K562 (cell line): ENCODE data around the gene SLC25A20. TPM values are rescaled to one million over a fixed set of nuclear protein-coding genes. Genes with fewer than 3 reads are reported as not detected.

Experiments
- ATAC-seq: fragments of 200-7000 bp; cut with Tn5 transposase; 3 replicates; pipeline ENCODE4 v1.9.1; 2020; ENCODE audit warnings: moderate library complexity
- BruUV-seq: library from RNA; stranded (reverse); fragments of 400-500 nt; replicated peaks from 2 replicates; lab custom pipeline; 2021; lab: Mats Ljungman, UMichigan
- CTCF ChIA-PET: fragments of 300-600 bp; formaldehyde crosslinking; extraction: SDS; loops from one replicate; lab custom pipeline; 2021; ENCODE audit warnings: low intra/inter-chr PET ratio; lab: Yijun Ruan, JAX
- POLR2A ChIA-PET: fragments of 300-600, 350-650 bp; sonication (Branson Sonifier 250); formaldehyde crosslinking; extraction: SDS; loops from one replicate; lab custom pipeline; 2021; ENCODE audit warnings: antibody characterized with exemption, inconsistent platforms; lab: Yijun Ruan, JAX
- DNase-seq, 4 experiments: peaks; one replicate each; pipeline versions ENCODE4 v3.0.0 to v3.0.0-alpha.2; 2011 to 2018; ENCODE audit warnings: low spot score in 3 of 4, mixed read lengths in 3 of 4; ENCODE audit errors: extremely low read depth in 1 of 4
- FAIRE-seq: peaks from 2 replicates; lab custom pipeline; 2011; peaks lifted over from hg19 to GRCh38; lab: Jason Lieb, UNC
- H2AFZ ChIP-seq: 2 replicates; pipeline ENCODE4 v1.6.0; 2011; ENCODE audit warnings: low read depth, low read length, control low read depth, inconsistent platforms
- H3K27ac ChIP-seq: fragments of 200-600 bp; 3 replicates; pipeline ENCODE4 v1.8.0; 2011; ENCODE audit warnings: low read depth, mild to moderate bottlenecking, control low read depth, inconsistent platforms, low read length, moderate library complexity, mixed read lengths; ENCODE audit errors: extremely low read depth
- H3K27me3 ChIP-seq, 2 experiments: fragments of 300-600 bp in 1 of 2; 2 replicates in 1 of 2; 3 replicates in 1 of 2; pipeline versions ENCODE4 v1.6.0 to v1.8.0; 2011; ENCODE audit warnings: inconsistent platforms in 2 of 2, low read length in 2 of 2, mild to moderate bottlenecking in 1 of 2, mixed read lengths in 1 of 2, moderate library complexity in 1 of 2; ENCODE audit not compliant: control insufficient read depth in 2 of 2, insufficient read depth in 2 of 2
- H3K36me3 ChIP-seq: fragments of 300-600 bp; 3 replicates; pipeline ENCODE4 v1.8.0; 2011; ENCODE audit warnings: mild to moderate bottlenecking, low read length, inconsistent platforms; ENCODE audit not compliant: control insufficient read depth, insufficient read depth
- H3K4me1 ChIP-seq, 2 experiments: fragments of 200-600 bp in 1 of 2; replicated peaks in 1 of 2; 2 replicates in 1 of 2; 3 replicates in 1 of 2; pipeline versions ENCODE4 v1.5.1 to v1.8.0; 2011; ENCODE audit warnings: inconsistent platforms in 2 of 2, low read length in 2 of 2, mild to moderate bottlenecking in 1 of 2, mixed read lengths in 1 of 2, moderate library complexity in 1 of 2; ENCODE audit not compliant: control insufficient read depth in 2 of 2, insufficient read depth in 2 of 2
- H3K4me2 ChIP-seq: 2 replicates; pipeline ENCODE4 v1.6.1; 2011; ENCODE audit warnings: low read length, control low read depth, inconsistent platforms, mixed read lengths; ENCODE audit not compliant: insufficient read depth
- H3K4me3 ChIP-seq: fragments of 200-600 bp; sonication (generic), shearing (Covaris generic); 2 replicates; pipeline ENCODE4 v1.5.1; 2016; ENCODE audit warnings: control low read depth, inconsistent platforms
- H3K79me2 ChIP-seq: fragments of 200-600 bp; 3 replicates; pipeline ENCODE4 v1.8.0; 2011; ENCODE audit warnings: low read length, inconsistent platforms; ENCODE audit not compliant: control insufficient read depth, insufficient read depth
- H3K9ac ChIP-seq, 2 experiments: 2 replicates each; pipeline versions ENCODE4 v1.6.0 to v1.6.1; 2011; ENCODE audit warnings: low read depth in 2 of 2, low read length in 2 of 2, control low read depth in 1 of 2, inconsistent platforms in 1 of 2, mild to moderate bottlenecking in 1 of 2, mixed read lengths in 1 of 2; ENCODE audit not compliant: insufficient read depth in 1 of 2
- H3K9me1 ChIP-seq: one replicate; pipeline ENCODE4 v1.6.0; 2011; ENCODE audit warnings: inconsistent platforms, mild to moderate bottlenecking, low read length, moderate library complexity; ENCODE audit not compliant: control insufficient read depth, insufficient read depth
- H3K9me3 ChIP-seq: replicated peaks from 2 replicates; pipeline ENCODE4 v1.5.1; 2011; ENCODE audit warnings: low read depth, low read length, inconsistent platforms; ENCODE audit not compliant: control insufficient read depth, insufficient read depth
- H4K20me1 ChIP-seq: replicated peaks from 2 replicates; pipeline ENCODE4 v1.6.1; 2011; ENCODE audit warnings: low read length, inconsistent platforms, mixed read lengths; ENCODE audit not compliant: control insufficient read depth, insufficient read depth
- C11orf30 ChIP-seq: fragments of 450-650 bp; IDR thresholded peaks from 2 replicates; pipeline ENCODE4 v1.6.1; 2016; ENCODE audit warnings: low read depth, mild to moderate bottlenecking
- MAFF ChIP-seq: IDR thresholded peaks from 2 replicates; pipeline ENCODE4 v1.6.1; 2012; ENCODE audit warnings: low read length, improper control_type of control experiment
- MAFG ChIP-seq: fragments of 450-650 bp; conservative IDR thresholded peaks from 2 replicates; pipeline ENCODE4 v1.6.1; 2016; ENCODE audit warnings: missing genetic modification characterization, missing compliant biosample characterization
- ZNF316 ChIP-seq: fragments of 450-650 bp; IDR thresholded peaks from 2 replicates; pipeline ENCODE4 v1.6.1; 2016
- ZNF696 ChIP-seq: fragments of 250-450 bp; sonication (Bioruptor Pico); conservative IDR thresholded peaks from 2 replicates; pipeline ENCODE4 v1.4.0; 2020; ENCODE audit warnings: mild to moderate bottlenecking, moderate library complexity
- in situ Hi-C: fragments of 300-500 bp; cut with MboI; formaldehyde crosslinking; loops from 4 replicates; pipeline ENCODE4 v1.15.0; 2018; ENCODE audit warnings: inconsistent platforms, mixed read lengths
- intact Hi-C: fragments of 100-400 bp; cut with micrococcal nuclease; formaldehyde crosslinking; loops from 2 replicates; pipeline ENCODE4 v1.14.2; 2022
- polyA plus RNA-seq, 8 experiments: library from polyadenylated mRNA; depleted of rRNA in 4 of 8; stranded (reverse) in 5 of 8; unstranded in 3 of 8; fragments of >200 nt; fragmentation: Nextera tagmentation in 2 of 8; fragmentation: Illumina TruSeq in 1 of 8; extraction: Ambion mirVana in 2 of 8; extraction: Trizol in 1 of 8; gene quantifications; 2 replicates each; pipeline versions ENCODE4 v1.2.1 to v1.2.3, GENCODE V29; 2011 to 2014; ENCODE audit warnings: inconsistent platforms in 1 of 8, missing spikeins in 1 of 8
- total RNA-seq, 7 experiments: library from RNA; depleted of rRNA in 6 of 7; stranded (reverse); fragments of >200 nt in 6 of 7; fragmentation: Illumina TruSeq in 2 of 7; extraction: Trizol in 2 of 7; gene quantifications; 2 replicates each; pipeline versions ENCODE4 v1.2.1 to v1.2.3, GENCODE V29; 2011 to 2021; ENCODE audit warnings: low replicate concordance in 1 of 7
- TF ChIP-seq, protein P1 (sequence below): fragments of 200-800 bp; sonication (Bioruptor generic); IDR thresholded peaks from 2 replicates; pipeline ENCODE4 v1.6.1; 2017; ENCODE audit warnings: missing genetic modification characterization, missing compliant biosample characterization

The SLC25A20 gene
- total and polyA plus RNA-seq, 9 of the 15 experiments (the other 6 are each of a cell fraction or from before 2014, with no cell fraction given), result 14.3 to 48.1 (median 21.6) TPM

DNA sequence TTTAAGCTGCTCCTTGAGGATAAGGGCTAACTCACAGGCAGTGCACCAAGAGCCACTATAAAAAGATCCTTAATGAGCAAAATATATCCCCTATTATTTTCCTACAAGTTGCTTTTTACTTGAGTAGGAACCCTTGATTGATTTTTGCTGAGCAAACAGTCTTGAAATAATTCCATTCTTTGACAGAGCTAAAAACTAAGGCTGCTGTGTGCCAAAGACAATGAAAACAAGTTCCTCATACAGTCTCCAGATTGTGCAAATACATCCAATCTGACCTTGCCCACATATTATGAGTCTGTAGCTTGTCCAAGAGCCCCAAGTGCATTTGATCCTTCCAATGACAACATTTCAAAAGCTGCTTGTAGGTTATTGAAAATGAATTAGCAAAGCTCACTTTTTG lies 66.0 kb downstream of the SLC25A20 start:
- H3K9ac ChIP-seq, result no peak overlapping the region
- H3K27ac ChIP-seq, result no peak overlapping the region
- BruUV-seq, result no TSS peak
- H3K9me3 ChIP-seq, result no peaks in the 10 kb centered on the region
- no peak overlapping the region for H3K4me3 ChIP-seq
- POLR2A ChIA-PET, result no interaction called here
- no peak overlapping the region for H3K4me2 ChIP-seq
- intact Hi-C loops (no loop called here), in situ Hi-C loops (no loop called here)
- ATAC-seq (no peak), DNase-seq (no peak), FAIRE-seq (no peak)
- no peaks in the 10 kb centered on the region for H3K9me1 ChIP-seq
- no peaks in the 10 kb centered on the region for H4K20me1 ChIP-seq
- H3K27me3 ChIP-seq, result no peaks in the 10 kb centered on the region
- H3K79me2 ChIP-seq, result peaks cover 42% of the 10 kb centered on the region
- peaks cover 3 to 6% of the 10 kb centered on the region in 2 experiments; a peak in 2 of 5 replicates for H3K4me1 ChIP-seq
- no peak overlapping the region for H2AFZ ChIP-seq
- CTCF ChIA-PET, result no interaction called here
- TF ChIP-seq MAFG (peak; percentile 21; the same call in 1 of the 2 replicates), MAFF (peak; percentile 27; the same call in 1 of the 2 replicates), ZNF696 (no peak), ZNF316 (peak; percentile 70), C11orf30 (peak; percentile 50)
- TF ChIP-seq, protein P1, sequence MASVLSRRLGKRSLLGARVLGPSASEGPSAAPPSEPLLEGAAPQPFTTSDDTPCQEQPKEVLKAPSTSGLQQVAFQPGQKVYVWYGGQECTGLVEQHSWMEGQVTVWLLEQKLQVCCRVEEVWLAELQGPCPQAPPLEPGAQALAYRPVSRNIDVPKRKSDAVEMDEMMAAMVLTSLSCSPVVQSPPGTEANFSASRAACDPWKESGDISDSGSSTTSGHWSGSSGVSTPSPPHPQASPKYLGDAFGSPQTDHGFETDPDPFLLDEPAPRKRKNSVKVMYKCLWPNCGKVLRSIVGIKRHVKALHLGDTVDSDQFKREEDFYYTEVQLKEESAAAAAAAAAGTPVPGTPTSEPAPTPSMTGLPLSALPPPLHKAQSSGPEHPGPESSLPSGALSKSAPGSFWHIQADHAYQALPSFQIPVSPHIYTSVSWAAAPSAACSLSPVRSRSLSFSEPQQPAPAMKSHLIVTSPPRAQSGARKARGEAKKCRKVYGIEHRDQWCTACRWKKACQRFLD (CRISPR knock-in tag), result no peak
- H3K36me3 ChIP-seq, result no peaks in the 10 kb centered on the region
